ENCODE results near the gene XYLT2.
A peak's percentile ranks its signal among the peaks of the same experiment; 100 is the strongest.

The XYLT2 gene

DNA sequence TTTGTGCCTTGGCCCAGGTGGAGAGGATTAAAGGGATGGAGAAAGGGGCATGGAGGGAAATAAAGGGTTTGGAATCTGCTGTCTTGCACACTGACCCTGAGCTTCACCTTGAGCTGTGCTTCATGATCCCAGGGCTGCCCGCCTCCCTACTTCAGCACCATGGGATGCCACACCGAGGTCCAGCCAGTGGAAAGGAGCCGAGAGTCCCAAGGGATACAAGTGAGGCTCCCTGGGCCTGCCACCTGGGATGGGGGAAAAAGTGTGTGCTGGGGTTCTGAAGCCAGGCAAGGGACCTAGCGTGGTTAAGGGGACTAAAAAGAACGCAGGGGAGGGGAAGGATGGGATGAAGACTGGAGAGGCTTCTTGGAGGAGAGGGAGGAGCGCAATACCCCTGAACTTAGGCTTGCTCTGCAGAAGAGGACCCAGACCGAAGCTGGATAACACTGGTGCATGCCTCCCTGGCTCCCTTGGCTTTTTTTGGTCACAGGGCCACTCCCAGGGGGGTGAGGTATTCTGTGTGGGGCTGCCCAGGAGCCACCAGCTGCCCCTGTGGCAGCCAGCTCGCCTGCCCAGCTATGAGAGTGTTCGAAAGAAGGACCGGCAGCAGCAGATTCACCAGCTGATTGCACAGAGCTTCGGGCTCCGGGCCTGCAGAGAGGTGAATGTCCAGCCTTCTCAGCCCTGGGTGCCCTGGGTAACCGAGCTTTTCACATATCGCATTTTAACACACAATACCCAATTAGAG, 19.9 kb downstream of the XYLT2 start:
- DNase-seq = no peak

DNA sequence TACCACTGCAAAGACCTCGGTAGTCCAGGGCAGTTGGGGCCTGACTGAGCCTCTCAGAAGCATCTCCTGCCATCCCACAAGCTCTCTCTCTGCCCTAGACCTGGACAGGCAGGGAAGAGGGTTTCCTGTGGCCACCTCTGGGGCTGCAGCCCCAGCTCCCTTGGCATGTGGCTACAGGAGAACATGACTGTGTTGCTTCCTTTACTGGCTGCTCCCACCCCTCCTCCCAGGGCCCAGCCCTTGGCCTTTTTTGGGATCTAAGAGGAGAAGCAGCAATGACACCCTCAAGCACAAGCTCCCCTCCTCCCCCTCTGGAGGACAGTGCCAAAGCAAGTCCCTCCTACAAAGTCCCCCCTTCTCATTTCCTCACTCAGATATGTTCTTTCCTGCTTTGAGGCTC, 21.5 kb downstream of the XYLT2 start:
- no peak for DNase-seq

DNA sequence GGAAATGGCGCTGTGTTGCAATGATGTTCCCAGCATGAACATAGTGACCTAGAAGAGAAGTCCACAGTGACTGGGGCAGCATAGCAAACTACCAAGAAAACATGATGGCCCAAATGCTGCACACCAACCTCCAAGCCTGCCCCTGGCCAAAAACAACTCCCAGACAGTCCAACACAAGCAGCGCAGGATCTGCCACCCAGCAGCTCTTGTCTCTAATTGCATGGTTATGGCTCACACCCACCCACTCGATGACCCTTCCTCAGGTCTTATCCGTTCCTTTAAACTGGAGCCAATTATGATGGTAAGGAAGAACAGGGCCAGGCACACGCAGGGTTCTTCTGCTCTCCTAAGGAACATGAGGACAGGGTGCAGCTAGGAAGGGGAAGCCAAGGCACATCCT, 24.1 kb downstream of the XYLT2 start:
- DNase-seq = no peak

DNA sequence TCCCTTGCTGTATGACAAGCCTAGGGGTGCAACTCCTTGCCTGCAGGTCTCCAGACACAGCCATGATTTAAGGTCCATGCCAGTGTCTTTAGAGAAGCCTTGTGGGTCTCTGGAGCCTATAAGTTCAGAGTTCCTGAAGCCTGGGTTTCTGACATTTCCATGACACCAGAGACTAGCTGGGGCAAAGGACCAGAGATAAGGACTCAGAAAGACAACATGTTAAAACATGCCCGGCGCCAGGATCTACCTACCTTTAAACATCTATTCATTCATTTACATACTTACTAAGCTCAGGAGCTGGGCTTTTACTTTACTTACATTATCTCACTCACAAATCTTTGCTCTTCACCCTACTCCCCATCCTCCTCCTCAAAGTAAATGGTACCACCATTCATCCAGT, 25.6 kb downstream of the XYLT2 start:
- DNase-seq = no peak

DNA sequence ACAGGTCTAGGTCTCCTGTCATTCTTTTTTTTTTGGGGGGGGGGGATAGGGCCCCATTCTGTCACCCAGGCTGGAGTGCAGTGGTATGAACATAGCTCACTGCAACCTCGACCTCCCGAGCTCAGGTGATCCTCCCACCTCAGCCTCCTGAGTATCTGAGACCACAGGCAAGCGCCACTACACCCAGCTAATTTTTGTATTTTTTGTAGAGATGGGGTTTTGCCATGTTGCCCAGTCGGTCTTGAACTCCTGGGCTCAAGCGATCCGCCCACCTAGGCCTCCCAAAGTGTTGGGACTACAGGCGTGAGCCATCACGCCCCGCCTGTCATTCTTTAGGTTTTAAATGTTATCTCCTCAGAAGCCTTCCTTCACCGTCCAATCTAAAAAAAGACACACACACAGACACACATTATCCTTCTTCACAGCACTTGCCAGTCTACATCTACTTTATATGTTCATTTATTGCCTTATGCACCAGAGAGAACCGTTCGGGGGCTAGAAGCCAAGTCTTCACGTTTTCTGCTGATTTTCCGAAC, 26.4 kb downstream of the XYLT2 start:
- DNase-seq = peak in 2 of 3 donors; percentile 14 to 15

DNA sequence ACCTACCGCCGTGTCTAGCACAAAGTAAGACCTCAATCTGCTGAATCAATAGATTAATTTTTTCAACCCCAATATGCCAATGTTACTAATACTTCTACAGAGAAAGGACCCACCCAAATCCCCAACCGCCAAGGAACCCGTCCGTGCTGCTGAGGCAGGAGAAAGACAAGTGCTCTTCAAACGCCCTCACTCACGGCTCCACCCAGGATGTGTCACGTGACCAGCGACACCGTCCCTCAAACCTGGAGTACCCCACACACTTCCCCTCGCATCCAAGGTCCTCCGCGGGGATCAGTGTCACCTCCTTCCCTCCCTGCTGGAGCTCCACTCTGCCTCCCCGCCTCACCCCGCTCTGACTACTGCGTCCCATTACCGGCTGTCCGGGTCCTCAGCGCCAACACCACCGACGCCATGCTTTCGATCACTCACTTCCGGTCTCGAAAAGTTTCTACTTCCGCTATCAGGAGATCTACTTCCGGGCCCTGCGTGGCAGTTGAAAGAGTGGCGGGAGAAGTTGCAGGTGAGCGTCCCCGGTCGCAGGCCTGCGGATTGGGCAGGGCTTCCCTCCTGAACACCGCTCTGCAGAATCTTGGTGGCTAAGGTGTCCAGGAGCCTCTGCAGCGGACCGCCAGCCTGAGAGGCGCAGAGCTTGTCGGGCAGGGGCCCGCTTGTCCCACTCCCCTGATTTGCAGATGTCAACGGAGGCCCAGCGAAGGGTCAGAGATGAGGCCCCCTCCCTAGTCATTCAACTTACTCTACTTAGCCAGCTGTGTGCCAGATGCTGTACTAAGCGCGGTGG, 27.0 kb downstream of the XYLT2 start, which contains the start of the genes EME1 and MRPL27:
EME1 (plus strand) TSS at position 472 of the 799 bp plus-strand sequence. CDS start 1,980 bp downstream, outside the sequence.
MRPL27 (minus strand) TSS at position 427 of the 799 bp plus-strand sequence; CDS start at position 413, 14 bp downstream.
- DNase-seq = peak; percentile 89 to 91 (median 89)

DNA sequence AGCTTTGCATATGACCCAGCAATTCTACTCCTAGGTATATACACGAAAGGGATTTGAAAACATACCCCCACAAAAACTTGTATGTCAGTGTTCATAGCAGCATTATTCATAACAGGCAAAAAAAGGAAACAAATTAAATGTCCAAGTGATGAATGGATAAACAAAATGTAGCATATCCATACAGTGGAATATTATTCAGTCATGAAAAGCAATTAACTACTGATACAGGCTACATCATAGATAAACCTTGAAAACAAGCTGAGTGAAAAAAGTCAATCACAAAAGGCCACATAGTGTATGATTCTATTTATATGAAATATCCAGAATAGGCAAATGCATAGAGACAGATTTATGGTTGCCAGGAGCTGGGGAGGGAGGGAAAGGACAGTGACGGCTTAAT, 27.8 kb downstream of the XYLT2 start:
- DNase-seq = no peak

DNA sequence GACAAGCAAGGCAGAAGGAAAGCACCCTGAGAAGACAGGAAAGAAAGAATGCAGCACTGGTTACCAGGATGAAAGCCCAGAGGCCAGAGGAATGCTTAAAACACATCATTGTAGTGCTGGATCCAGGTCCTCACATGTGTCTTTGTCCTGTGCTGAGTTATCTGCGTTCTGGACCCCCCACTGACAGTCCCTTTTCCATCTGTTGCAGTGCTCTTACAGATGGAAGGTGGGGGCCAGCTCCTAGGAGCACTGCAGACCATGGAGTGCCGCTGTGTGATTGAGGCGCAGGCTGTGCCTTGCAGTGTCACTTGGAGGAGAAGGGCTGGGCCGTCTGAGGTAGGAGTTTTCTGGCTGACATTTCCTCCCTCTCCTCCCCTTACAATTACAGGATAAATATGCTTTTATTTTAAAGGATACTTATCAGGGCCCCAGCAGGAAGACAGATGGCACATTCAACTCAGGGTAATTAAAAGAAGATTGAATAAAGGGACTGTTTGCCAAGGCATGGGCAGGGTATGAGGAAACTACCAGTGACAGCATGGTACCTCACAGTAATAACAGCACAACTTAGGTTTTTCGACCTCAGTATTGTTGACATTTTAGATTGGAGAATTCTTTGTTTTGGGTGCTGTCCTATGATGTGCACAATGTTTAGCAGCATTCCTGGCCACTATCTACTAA, 30.1 kb downstream of the XYLT2 start:
- no peak for DNase-seq

DNA sequence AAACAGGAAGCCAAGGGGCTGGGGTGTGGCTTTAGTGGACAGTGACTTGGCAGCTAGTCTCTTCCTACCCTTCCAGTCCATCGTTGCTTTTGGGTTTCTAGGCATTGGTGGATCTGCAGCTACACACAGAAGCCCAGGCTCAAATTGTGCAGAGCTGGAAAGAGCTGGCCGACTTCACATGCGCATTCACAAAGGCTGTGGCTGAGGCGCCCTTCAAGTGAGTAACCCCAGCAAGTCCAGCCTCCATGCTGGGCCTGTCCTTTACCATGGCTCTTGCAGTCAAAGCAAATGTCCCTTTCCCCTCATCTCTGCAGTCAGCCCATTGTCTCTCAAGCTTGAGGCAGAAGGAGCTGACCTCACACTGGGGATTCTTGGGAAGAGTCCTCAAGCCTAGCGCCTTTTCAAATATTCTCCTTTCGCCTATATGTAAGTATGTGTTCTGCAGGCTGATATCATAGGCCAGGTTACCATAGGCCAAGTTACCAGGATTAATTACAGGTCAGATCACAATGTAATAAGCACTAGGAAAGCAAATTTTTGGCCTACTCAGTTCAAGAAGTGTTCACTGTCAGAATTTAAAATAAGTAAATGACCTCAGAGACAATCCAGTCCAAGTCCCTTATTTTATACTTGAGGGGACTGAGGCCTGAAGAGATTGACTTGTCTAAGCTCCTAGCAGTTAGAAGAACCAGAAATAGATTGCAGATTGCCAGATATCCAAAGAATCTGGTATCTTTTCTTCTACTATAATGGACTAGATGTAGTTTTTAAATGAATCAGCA, 33.6 kb downstream of the XYLT2 start:
- no peak for DNase-seq

DNA sequence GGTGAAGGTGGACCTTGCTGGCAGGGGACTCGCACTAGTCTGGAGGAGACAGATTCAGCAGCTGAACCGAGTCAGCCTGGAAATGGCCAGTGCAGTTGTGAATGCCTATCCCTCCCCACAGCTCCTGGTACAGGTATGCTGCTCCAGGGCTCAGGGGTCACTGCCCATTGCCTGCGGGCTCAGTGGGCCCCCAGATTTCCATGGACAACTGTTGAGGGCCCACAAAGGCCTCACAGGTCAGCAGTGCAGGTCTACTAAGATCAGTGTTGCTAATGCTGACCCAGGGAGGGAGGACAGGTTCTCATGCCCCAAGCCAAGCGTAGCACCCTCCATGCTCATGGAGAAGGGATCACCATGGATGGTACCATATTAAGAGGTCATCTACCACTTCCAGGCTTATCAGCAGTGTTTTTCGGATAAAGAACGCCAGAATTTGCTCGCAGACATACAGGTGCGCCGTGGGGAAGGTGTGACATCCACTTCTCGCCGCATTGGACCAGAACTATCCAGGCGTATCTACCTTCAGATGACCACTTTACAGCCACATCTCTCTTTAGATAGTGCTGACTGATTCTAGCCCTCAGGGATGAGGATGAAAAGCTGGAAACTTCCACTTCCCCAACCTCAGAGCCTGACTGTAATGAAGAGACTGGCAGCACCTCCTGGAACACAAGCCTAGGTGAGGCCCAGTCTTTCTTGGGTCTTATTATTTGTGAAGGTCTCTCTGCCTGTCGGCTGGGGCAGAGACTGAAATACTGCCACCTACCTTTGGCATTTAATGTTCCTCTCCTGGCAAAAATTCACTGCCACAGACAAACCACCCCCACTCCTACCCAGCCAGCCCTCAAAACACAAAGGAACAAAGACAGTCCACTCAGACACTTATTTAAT, 34.7 kb downstream of the XYLT2 start:
- no peak for DNase-seq

DNA sequence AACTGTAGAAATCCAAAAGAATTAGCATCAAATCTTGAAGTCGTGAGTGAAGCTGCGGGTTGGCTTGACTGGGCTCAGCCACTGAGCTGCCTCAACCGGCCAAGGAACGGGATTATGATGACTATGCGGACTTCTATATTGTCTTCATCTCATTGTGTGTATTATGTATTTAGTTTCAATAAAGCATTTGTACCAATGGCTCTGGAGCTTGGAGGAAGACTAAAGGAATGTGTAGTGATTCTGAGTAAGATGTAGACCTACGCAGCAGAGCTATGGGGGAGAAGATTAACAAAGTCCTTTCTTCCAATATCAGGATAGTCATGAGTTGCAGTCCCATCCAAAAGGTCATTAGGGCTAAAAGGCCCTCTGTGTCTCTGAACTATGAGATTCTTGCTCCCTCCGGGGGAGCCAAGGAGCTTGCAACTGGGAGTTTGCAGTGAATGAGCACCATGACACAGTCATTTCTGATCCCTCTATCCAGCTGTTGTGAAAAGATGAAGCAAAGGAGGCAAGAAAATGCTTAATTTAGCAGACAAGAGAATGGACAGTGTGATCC, 35.4 kb downstream of the XYLT2 start:
- DNase-seq = no peak

DNA sequence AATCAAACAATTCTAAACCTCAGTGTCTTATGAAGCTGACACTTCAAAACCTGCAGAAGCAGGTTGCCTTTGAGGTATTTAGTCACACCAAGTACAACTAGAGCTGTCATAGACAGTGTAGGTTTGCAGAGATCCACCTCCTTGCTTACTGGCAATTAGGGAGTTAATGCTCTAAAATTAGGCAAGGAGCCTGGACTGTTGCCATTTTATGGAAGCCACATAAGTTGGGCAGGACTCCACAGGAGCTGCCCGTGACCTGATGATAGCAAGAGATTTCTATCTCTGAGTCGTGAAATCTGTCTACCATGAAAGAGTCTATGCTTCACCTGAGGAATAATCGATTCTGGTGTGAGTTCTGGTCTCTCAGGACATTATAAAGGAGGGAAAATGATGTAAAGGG, 36.0 kb downstream of the XYLT2 start:
- DNase-seq = no peak

DNA sequence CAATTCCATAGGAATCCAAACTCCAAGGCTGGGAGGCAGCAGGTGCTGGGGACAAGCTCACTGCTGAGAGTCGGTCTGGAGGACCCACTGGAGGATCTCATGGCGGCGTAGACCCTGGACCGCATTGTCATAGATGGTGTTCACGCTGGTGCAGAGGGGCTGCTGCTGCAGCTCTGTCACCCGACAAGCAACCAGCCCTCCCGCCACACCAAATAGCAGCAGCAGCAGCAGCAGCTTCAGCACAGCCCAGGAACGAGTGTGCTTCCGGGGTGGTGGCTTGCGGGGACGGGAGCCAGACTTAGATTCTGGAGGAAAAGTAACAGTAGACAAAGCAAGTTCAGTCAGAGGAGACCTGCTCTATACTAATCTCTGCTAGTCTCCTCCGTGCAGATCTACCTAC, 37.0 kb downstream of the XYLT2 start:
- no peak for DNase-seq

DNA sequence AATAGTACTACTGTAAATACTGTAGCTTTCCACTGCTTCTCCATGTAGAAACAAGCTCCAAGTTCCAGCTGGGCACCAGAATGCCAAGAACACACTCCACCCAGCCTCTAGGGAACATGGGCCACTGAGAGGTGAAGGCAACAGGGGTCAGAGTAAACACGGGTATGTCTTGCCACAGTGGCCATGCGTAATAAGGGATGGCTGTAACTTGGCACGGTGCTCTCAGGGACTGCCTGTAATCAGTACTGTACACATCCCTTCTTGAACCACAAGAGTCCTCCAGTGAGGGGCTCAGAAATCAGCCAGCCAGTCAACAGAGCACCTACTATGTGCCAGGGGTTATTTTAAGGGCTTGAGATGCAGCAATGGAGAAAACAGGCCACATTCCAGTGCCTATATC, 40.6 kb downstream of the XYLT2 start:
- no peak for DNase-seq

DNA sequence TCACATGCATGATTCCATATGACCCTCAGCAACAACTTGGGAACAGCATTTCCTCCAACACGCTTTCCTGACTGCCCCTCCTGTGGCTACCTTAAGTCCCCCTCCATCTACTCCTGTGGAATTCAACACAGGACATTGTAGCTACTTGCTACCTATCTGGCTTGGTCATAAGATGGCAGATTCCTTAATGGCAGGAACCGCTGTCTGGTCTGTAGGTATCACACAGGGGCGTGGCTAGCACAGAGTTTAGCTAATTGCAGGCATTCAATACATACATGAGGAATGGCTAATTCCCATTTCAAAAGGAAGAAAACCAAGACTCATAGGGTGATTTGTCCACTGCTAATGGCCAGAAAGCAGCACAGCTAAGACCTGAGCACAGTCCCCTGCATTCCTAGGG, 42.8 kb downstream of the XYLT2 start:
- DNase-seq = no peak

DNA sequence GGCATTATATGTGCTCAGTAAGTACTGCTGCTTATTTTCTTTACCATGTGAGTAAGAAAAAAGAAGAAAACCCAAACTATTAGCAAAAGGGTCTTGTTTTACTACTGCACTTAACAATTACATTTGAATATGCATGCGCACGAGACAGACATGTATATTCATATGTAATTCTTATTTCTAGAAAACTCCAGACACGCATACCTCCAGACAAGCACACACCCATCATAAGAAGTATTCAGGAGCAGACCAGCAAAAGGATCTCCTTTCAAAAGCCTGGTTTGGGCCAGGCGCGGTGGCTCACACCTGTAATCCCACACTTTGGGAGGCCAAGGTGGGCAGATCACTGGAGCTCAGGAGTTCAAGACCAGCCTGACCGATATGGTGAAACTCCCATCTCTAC, 43.6 kb downstream of the XYLT2 start:
- no peak for DNase-seq

DNA sequence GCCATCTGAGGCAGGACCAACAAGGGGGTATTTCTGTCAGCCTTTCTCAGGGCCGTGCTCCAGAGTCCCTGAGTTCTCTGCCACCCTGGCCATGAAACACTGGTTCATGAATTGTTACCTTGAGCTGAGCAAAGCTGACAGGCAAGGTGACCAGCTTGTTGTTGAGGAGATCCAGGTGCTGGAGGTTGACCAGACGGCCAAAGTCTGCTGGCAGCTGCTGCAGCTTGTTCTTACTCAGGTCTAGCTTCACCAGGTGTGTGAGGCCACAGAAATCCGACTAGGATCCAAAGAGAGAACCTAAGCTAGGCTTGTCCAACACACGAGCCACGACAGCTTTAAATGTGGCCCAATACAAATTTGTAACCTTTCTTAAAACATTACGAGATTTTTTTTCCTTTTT, 46.7 kb downstream of the XYLT2 start:
- DNase-seq = no peak

DNA sequence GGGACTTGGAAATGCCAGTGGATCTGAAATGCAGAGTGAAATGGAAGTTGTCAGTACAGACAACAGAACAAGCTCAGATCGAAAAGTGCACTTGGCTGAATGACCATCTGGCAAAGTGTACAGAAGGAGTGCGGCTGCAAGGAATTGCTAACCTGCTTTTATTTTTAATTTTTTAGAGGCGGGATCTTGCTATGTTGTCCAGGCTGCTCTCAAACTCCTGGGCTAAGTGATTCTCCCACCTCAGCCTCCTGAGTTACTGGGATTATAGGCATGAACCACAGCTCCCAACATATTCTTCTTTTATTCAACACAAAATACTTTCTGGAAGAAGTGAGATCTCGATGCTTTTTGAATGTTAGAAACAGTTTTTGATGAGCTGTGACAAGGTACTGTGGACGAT, 47.8 kb downstream of the XYLT2 start:
- no peak for DNase-seq

DNA sequence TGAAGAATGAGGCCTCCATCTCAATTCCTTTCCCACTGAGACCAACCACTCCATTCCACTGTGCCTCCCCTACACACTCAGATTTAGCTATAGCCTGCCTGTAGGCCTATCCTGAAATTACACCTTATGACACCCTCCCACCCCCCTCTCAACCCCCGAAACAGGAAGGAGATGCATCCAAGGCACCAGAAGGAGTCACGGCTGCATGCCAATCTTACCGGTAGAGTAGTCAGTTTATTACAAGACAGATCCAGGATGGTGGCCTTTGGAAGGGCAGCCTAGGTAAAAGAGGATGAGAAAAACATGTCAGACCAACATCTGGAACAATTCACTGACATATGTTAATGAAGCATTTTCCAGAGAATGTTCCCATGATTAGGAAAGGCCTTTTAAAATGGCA, 48.8 kb downstream of the XYLT2 start:
- peak in 2 of 3 donors; percentile 22 to 28 for DNase-seq

DNA sequence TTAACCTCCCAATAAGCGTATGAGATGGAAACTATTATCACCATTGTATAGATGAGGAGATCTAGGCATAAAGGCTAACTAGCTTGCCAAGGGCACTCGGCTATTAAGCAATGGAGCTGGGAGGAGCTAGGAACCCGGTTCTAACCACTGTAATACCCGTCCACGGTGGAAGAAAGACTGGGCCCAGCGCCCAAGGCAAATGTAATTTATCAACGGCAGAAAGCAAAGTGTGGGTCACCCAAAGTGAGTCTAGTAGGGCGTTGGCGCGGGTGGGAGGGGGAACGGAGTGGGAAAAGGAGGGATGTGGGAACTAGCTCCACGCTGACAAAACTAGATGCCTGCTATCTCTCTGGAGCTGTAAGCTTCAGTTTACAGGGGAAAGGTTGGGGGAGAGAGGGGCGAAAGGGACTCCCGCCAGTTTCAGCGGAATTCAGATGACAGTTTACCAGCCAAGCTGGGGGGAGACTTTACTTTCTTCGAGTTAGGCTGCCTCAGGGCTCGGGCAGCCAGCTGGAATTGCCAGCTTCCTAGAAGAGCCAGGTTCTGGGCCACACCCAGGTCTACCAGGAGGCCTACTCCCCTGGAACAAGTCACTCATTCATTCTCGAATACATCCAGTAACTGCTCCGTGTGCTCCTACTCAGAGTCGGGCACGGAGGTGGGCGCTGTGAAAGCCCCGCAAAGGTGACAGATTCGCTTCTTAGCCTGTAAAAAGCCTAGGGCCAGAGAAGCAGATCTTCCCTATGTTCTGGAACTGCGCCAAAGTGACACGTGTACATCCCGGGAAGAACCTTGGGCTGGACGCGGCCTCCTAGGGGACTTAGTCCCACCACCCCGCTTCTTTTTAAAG, 50.6 kb downstream of the XYLT2 start:
- DNase-seq = peak; percentile 67 to 73 (median 71)
